OCI-LY3 (cell line): Measurements from ENCODE around the gene MFNG.

Experiments used
- EZH2phosphoT487 ChIP-seq: fragments of 200-600 bp; shearing (Covaris generic); IDR thresholded peaks from 2 replicates; pipeline ENCODE4 v1.6.1; 2018; ENCODE audit warnings: antibody characterized with exemption, mixed run types, low read depth
- TF ChIP-seq, protein P1 (sequence below): fragments of 200-600, 300-600 bp; sonication (generic); IDR thresholded peaks from 2 replicates; pipeline ENCODE4 v1.5.1; 2014; ENCODE audit warnings: antibody characterized with exemption, low read length, low read depth

- TF ChIP-seq, protein P1, sequence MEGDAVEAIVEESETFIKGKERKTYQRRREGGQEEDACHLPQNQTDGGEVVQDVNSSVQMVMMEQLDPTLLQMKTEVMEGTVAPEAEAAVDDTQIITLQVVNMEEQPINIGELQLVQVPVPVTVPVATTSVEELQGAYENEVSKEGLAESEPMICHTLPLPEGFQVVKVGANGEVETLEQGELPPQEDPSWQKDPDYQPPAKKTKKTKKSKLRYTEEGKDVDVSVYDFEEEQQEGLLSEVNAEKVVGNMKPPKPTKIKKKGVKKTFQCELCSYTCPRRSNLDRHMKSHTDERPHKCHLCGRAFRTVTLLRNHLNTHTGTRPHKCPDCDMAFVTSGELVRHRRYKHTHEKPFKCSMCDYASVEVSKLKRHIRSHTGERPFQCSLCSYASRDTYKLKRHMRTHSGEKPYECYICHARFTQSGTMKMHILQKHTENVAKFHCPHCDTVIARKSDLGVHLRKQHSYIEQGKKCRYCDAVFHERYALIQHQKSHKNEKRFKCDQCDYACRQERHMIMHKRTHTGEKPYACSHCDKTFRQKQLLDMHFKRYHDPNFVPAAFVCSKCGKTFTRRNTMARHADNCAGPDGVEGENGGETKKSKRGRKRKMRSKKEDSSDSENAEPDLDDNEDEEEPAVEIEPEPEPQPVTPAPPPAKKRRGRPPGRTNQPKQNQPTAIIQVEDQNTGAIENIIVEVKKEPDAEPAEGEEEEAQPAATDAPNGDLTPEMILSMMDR = no peak
- TF ChIP-seq EZH2phosphoT487 = no peak
Measured at GRCh38 chr22:37460684-37461083, 25.5 kb downstream of the MFNG start.
